Measurements from ENCODE around the gene GPC5.

The GPC5 gene

DNA sequence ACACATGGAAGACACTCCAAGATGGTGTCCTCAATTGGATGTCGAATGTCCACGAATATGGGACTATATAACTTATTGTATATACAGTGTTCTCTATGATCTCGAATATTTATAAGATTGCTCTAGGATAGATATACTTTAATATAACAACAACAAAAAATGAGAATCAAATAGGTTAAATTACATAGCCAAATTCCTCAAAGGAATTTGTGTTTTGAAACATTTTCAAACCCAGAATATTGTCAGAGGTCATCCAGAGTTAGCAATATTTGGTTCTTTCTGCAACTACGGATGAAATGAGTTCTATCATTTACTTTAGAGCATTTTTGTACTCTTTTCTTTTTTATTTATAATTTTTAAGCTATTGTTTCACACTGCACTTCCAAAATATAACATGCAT lies 857.8 kb downstream of the GPC5 start:
- DNase-seq (ENCODE audit: low spot score) = no peak
- TF ChIP-seq, protein P1, sequence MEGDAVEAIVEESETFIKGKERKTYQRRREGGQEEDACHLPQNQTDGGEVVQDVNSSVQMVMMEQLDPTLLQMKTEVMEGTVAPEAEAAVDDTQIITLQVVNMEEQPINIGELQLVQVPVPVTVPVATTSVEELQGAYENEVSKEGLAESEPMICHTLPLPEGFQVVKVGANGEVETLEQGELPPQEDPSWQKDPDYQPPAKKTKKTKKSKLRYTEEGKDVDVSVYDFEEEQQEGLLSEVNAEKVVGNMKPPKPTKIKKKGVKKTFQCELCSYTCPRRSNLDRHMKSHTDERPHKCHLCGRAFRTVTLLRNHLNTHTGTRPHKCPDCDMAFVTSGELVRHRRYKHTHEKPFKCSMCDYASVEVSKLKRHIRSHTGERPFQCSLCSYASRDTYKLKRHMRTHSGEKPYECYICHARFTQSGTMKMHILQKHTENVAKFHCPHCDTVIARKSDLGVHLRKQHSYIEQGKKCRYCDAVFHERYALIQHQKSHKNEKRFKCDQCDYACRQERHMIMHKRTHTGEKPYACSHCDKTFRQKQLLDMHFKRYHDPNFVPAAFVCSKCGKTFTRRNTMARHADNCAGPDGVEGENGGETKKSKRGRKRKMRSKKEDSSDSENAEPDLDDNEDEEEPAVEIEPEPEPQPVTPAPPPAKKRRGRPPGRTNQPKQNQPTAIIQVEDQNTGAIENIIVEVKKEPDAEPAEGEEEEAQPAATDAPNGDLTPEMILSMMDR (IDR thresholded peaks at IDR 0.05; ENCODE audit: extremely low read depth, missing control alignments) = no peak

DNA sequence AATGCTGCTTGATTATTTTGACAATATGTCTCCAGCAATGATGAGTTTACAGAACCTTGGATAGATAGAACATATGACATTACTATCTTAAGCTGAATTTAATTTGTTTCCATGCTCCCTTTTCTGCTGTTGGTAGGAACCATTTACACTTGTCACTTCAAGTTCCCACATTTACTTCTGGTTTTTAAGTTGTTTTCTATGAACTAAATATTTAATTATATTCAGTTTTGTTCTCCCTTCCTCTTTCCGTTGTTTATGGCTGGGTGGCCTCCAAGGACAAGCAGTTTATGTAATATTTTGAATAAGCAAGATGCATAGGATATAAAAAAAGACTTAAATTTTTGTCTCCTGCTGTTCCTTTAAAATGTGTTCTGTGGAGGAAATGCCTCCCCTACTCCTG lies 860.6 kb downstream of the GPC5 start:
- no peak for DNase-seq (ENCODE audit: low spot score)
- TF ChIP-seq, protein P1 (IDR thresholded peaks at IDR 0.05; ENCODE audit: extremely low read depth, missing control alignments) = no peak

DNA sequence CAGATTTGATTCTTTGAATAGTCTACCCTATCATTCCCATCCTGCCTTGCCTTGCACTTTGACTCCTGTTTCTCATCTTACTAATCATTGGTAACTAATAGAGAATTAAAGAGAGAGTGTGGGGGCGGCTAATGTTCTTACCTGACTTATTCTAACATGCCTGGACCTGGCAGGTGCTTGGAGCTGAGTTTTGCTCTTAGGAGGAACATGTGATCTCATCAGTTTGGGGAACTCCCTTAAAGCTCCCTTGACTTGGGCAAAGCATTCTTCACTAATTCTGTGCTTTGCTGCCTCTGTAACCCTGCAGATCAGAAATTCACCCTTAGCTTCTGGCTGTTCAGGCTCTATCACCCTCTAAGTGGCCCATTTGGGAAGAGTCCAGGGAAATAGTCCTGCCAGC lies 861.1 kb downstream of the GPC5 start:
- TF ChIP-seq, protein P1 (IDR thresholded peaks at IDR 0.05; ENCODE audit: extremely low read depth, missing control alignments) = no peak
- no peak for DNase-seq (ENCODE audit: low spot score)

DNA sequence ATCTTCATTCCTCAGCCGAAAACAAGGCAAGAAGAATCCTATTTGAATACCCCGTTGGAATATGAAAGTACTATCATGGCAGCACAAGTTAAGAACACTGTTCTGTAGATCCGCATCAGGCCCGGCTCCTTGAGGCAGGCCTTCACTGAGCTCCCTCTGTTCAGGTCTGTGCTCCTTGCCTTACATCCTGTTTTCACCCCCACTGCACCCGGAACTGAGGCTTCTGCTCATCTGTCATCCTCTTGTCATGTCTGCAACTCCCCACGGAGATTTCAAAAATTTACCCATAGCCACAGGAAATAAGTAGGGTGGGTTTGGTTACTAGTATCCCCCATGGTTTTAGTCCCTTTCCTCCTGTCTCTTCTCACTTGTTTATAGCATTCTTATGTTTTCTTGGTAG lies 861.9 kb downstream of the GPC5 start:
- TF ChIP-seq, protein P1 (IDR thresholded peaks at IDR 0.05; ENCODE audit: extremely low read depth, missing control alignments) = no peak
- DNase-seq (ENCODE audit: low spot score) = no peak

DNA sequence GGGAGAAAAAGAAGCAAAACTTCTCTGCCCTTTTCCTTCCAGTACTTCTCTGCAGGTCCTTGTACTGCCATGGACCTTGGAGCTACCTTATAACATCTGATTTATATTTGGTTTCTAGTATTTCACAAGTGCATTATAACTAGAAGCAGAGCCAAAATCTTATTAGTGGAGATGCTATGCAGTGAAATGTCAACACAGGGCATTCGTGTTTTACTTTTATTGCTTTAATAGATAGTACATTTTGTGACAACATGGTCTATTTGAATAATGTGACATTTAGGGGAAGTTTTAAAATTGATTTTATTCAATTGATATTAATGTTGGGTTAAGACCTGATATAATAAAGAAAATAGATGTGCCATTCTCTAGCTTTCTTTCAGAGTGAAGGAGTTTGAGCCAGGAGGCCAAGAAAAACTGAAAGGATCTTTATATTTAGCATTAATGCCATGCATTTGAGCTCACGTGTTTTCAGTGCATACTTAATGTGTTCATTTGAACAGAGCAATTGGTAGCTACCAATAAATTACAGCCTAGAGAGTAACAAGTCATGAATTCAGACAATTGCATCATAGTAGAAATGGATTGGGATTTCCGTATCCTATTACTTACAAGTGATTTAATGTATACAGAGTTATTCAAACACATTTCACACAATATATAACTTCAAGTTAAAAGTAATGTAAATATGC lies 863.8 kb downstream of the GPC5 start:
- TF ChIP-seq, protein P1 (IDR thresholded peaks at IDR 0.05; ENCODE audit: extremely low read depth, missing control alignments) = no peak

DNA sequence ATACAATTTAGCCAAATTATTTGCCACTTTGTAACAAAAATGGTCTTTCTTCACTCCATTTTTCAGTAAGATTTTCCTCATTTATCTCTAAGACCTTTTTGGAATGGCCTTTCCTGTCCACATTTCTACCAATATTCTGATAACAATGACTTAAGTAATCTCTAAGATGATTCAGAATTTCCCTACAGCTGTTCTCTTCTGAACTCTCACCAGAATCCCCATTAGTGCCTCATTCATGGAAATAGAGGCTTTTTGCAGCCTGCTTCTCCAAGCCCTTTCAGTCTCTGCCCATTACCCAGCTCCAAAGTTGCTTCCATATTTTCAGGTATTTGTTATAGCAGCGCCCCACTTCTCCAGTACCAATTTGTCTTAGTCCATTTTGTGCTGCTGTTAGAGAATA lies 867.0 kb downstream of the GPC5 start:
- DNase-seq (ENCODE audit: low spot score) = no peak
- TF ChIP-seq, protein P1 (IDR thresholded peaks at IDR 0.05; ENCODE audit: extremely low read depth, missing control alignments) = no peak

More for the DNA sequence above, 863.8 kb downstream of the GPC5 start:
- no peak for DNase-seq (ENCODE audit: low spot score)

DNA sequence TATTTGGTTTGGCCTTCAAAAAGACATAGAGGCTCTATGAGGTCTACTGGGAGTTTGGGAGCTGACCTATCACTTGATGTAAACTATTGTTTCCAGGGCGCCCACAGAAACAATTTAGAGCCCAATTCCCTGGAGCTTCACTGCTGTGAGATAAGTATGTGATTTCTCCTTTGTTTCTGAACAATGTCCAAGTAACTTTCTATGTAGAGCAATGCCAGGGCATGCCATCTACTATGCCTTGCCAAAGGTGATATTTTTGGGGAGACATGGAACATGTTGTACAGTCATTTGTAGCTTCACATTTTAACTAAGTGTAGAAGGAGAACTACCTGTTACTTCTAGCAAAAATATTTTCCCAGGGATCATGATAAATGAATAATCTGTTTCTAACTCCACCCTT lies 872.6 kb downstream of the GPC5 start:
- TF ChIP-seq, protein P1 (IDR thresholded peaks at IDR 0.05; ENCODE audit: extremely low read depth, missing control alignments) = no peak
- DNase-seq (ENCODE audit: low spot score) = no peak

Measured in GM20000 (cell line).